GM19239 (cell line): ENCODE results near the gene HUWE1.

Experiments used
- DNase-seq: peaks from one replicate; pipeline ENCODE4 v3.0.0; 2011; ENCODE audit warnings: low spot score; ENCODE audit not compliant: insufficient read length
- FAIRE-seq: peaks from 2 replicates; lab custom pipeline; 2011; peaks lifted over from hg19 to GRCh38; lab: Jason Lieb, UNC

The HUWE1 gene

DNA sequence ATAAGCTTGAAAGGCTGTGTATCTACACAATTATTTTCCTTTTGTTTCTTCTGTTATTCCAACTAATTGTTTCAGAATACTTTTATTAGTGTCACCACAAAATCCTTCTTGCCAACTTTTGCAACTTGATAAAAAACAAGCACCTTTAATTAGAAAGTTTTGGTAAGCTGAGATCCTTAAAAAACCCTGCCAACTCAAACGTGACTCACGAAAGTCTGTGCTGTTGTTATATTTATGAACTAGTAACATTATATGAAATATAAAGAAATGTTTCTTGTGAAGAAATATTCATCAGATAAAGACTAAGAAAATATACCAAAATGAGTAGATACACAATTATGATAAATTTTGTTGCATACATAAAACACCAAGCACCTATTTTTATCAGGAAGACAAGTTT is 49.0 kb downstream of the HUWE1 start:
- no peak for DNase-seq
- no peak for FAIRE-seq

DNA sequence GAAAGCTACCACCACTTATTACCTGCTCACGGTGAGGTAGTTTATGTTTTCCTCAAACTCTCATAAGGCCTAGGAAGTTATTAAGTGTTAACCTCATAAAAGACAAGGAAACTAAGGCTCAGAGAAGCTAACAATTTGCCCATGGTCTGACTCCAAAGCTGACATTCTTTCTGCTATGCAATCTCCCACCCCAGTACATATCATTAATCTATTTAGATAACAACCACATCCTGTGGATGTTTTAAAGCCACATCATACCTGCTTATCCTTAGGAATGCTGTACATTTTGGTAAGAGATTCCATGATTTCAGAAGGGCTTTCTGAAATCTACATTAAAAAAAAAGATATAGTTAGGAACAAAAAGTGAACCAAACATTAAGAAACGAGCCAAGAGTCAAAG is 55.4 kb downstream of the HUWE1 start:
- no peak for DNase-seq
- no peak for FAIRE-seq

DNA sequence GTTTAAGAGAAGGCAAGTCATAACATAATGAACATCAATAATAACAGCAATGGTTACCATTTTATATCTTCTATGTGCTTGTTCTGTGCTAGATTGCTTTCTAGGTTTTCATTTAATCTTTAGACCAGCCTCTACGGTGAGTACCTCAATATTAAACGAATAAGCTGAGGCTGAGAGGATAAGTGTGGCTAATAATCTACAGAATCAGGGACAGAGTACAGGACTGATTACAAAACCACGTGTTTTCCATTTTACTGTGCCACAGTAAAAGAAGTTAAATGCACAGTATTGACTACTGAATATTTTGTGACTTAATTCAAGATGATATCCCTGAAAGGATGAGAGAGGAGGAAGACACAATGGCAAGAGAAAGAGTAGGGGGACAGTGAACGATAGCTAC is 56.3 kb downstream of the HUWE1 start:
- DNase-seq (no peak), FAIRE-seq (peak; percentile 37)

DNA sequence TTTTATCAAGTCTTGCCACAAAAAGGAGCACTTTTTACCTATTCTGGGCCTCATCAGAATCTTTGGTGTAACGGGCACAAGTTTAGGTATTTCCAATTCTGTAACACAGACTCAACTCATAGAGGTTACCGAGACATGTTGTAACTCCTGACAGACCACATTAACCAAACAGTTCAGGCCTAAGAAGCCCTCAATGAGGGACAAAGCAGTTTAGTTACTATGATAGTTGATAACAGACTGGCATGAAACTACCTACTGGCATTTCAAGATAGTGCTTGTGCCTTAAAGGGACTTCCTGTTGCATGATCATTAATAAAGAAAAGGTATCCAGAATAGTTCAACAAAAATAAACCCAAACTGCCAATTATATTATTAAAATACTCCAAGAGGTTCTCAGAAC is 64.1 kb downstream of the HUWE1 start:
- FAIRE-seq (no peak), DNase-seq (no peak)

DNA sequence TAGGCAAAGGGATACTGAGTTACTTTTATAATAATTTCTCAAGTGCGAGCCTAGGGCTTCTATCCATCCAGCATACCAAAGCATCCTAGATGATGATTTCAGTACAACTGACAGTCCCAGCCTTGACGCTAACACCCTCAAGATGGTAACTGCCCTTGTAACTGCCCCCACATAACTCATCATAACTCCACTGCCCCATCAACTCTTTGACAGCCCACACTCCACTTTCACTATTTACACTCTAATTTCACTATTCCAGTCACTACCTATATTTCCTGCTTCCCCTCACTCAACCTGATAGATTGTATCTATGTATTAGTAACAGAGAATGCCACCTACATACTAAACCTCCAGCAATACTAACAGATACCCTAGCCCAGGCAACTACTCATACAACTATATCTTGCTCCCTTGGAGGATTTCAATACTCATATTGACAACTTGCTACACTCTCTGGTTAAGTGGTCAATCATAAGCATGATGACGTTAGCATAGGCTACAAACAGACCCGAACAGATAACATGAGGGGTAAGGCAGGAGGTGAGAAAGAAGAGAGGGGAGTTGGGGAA is 65.0 kb downstream of the HUWE1 start:
- no peak for DNase-seq
- no peak for FAIRE-seq

DNA sequence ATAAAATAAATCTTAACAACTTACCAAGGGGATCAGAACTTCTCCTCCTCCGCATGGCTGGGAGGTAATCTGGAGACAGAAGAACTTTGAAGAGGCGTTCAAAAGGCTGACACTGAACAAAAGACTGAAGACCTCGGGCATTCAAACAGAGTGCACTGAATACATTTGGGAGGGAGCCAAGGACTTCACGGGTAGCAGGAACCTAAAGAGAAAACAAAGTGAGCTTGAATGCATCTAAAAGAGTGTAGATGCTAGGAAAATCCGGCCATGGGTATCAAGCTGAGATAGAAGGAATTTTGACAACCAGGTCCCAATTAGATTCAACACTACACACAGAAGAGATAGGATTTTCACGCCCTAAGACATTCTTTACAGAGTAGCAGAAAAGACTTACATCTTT is 69.6 kb downstream of the HUWE1 start:
- no peak for DNase-seq
- no peak for FAIRE-seq

DNA sequence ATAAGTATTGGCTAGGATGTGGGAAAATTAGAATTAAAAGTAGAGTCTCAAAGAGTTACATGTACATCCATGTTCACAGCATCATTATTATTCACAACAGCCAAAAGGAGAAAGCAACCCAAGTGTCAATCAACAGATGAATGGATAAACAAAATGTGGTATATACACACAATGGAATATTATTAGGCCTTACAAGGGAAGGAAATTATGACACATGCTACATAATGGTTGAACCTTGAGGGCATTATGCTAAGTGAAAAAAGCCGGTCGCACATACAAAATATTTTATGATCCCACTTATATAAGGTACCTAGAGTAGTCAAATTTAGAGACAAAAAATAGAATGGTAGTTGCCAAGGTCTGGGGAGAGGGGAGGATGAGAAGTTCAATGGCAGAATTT is 80.1 kb downstream of the HUWE1 start:
- no peak for FAIRE-seq

DNA sequence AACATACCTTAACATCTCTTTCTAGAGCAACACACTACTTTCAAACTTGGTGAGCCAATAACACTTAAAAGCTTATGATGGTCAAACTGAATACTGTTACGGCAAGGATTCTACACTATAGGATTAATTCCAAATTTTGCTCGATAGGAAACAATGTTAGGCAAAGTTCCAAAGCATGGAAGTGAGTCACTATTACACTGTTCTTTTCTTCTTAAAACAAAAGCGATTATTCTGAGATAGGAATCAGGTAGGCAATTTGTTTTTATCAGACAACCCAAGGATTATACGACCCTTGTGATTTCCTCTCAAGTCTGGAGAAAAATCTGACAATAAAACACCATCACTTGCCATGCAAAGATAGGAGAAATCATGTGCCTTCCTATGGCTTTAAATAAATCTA is 81.5 kb downstream of the HUWE1 start:
- no peak for DNase-seq
- FAIRE-seq = no peak

More for the DNA sequence above, 80.1 kb downstream of the HUWE1 start:
- DNase-seq = no peak

DNA sequence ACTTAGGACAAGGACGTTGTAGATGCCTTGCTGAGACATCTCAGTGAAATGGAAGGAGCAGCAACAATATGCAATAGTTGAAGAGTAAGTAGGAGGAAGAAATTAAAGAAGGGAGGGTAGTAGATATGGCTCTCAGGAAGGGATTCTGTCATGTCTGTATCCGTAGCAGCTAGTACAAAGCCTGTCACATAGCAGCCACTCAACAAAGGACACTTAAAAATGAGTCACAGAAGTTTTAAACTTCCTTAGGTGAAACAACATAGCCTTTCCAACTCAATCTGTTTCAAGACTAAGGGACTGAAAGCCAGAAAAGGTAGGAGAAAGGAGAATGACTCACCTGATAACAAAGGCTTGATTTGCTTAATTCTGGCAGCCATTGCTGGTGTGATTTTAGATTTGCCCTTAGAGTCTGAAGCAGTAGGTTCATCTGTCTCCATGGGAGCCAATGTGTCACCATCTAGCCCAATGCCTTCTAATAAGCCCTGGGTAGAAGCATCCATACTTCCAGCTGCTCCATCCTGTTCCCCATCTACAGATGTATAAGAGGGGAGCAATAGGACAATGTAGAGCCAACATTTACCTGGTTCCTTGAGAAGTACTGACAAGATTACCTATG is 86.6 kb downstream of the HUWE1 start:
- FAIRE-seq (peak; percentile 60), DNase-seq (no peak)

DNA sequence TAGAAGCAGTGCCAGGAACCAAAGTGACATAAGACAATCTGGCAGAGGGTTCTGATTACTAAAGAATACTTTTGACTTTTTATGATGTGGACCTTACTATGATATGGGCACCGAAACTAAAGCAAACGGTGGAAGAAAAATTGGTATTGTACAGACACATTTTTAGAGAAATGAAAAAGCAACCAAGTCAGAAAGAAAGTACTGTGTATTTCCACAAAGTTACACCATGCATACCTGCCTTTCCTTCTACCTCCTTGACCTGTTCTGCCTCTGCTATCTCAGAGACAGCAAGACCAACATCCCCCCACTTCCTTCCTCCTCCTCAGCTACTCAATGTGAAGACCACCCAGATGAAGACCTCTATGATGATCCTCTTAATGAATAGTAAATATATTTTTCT is 88.3 kb downstream of the HUWE1 start:
- FAIRE-seq (no peak), DNase-seq (no peak)

DNA sequence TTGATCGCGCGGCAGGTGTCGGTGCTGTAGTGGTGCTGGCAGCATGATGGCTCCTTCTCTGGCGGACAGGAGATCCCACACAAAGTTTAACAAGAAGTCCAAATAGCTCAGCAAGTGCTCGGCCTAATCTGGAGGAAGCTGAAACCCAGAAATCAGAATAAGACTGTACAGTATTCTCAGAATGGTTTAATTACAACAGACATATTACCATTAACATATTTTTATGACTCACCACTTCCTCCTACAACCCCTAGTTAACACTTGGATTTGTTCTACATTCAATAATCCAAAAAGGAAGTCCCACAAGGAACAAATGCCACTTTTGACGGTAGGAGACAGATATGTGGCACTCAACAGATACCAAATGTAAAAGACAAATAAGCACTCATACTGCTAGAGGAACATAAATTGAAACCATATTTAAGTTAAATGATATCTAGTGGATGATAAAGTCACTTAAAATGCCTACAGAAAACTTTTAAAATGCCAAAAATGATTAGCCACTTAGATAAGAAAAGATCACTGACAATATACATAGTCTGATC is 91.2 kb downstream of the HUWE1 start:
- FAIRE-seq (no peak), DNase-seq (no peak)

DNA sequence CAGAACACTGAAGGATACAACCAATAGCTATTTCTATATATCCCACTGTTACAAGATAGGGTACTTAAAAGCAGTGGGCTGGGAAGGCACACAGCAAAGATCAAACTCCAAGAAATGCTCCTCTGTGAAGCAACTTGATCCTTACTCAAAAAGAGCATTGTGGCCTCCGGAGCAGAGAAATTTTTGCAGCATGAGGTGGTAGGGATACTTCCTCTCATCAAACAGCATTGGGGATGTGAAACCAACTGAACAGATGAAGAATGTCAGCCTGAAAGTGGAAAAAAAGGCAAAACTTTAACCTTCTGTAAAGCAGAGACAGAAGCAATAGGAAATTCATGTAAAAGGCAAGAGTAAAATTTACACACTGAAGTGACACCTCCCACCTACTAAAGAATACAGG is 92.2 kb downstream of the HUWE1 start:
- no peak for DNase-seq
- no peak for FAIRE-seq

DNA sequence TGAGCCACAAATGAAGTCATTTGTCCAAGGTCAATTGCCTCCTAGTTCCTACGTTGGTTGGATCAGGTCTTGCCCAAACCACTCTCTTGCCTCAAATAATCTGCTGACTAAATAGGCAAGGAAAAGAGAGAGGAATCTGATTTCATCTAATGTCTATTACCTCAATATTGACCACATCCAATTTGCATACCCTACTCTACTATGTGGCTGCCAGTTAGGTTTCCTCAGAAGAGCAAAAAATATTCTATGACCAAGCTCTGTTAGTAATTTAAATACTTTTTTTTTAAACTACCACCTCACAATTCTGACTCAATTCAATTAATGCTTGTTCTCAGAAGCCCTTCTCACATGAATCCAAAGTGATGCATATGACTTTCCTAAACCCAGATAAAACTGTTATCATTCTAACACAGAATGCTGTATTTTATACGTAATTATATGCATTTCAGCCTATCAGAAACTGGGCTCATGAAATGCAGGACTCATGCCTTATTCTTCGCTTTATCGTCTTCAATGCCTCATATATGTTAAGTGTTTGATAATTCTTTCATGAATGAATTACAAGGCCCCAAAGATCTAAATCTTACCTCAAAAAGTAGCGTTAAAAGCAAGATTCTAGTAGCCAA is 98.6 kb downstream of the HUWE1 start:
- FAIRE-seq (no peak), DNase-seq (no peak)

DNA sequence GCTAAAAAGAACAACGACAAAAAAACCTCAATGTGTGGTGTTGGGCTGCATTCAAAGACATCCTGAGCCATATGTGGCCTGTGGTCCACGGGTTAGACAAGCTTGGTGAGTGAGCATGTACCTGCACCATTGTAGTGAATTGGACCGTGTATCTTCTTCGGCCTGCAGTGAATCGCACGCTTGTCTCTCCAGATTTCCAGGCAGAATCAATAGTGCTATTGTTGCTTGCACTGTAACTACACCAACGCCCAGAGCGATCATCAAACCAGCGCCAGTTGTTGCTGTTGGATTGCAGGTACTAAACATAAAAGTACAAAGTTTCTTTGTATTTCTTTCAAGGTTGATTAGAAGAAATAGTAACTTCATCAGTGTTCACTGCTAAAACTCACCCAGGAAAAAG is 101.6 kb downstream of the HUWE1 start:
- FAIRE-seq (no peak), DNase-seq (no peak)

DNA sequence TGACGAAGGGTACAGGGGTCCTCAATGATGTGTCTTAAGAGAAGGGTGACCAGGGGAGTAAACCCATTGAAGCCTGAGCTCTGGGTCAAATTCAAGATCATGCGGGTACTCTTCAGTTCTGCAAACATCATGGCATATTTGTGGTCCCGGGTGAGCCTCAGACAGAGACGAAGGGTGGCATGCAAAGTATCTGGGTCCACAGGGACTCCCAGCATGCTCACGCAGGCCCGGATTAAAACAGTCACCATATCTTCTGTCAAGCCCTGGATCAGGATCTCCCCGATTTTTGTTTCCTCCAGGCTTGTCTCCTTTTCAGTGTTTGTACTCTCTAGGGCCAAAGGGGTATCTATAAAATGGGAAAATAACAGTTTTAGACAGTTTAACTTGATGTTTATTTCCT is 102.9 kb downstream of the HUWE1 start:
- no peak for FAIRE-seq

DNA sequence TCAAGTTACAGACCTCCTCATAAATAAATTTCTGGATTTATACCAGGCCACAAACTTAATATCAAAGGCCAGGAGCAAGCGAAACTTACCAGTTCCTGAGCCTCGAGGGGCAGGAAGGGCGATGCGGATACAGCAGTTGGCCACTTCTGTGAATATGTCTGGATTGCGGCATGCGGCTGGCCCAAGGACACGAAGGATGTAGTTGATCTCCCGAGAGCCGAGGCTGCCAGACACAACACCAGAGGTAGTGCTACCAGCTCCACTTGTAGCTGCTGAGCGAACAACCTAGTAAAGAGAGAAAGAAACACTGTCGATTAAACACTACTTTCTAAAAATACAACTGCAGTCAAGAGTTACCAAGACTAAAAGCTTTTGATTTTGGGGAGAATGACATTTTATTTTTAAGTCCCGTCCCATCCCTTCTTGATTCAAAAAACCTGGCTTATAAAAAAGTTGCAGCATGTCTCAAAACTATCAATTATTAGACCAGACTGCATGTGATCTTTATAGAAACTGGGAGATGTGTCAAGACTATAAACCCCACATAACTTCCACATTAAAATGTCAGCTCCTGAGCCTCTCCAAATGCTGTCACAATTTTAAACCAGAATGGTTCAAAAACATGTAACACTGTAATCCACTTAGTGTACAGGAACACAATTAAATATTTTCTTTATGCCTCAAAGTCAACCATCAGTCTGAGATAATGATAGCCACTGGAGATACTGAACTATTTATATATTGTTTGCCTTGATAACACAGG is 105.6 kb downstream of the HUWE1 start:
- no peak for FAIRE-seq

More for the DNA sequence above, 102.9 kb downstream of the HUWE1 start:
- DNase-seq = no peak

DNA sequence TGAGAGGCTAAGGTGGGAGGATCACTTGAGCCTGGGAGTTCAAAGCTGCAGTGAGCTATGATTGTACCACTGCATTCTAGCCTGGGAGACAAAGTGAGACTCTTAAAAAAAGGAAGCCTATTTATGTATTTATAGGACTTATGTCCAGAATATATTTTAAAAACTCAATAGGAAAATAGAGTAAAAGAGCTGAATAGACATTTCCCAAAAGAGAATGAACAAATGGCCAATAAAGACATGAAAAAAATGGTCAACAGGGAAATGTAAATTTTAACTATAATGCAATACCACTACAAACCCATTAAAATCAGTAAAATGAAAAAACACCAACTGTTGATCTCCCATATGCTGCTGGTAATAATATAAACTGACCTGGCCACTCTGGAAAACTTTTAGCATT is 115.0 kb downstream of the HUWE1 start:
- FAIRE-seq (no peak), DNase-seq (no peak)

More for the DNA sequence above, 105.6 kb downstream of the HUWE1 start:
- DNase-seq = no peak

DNA sequence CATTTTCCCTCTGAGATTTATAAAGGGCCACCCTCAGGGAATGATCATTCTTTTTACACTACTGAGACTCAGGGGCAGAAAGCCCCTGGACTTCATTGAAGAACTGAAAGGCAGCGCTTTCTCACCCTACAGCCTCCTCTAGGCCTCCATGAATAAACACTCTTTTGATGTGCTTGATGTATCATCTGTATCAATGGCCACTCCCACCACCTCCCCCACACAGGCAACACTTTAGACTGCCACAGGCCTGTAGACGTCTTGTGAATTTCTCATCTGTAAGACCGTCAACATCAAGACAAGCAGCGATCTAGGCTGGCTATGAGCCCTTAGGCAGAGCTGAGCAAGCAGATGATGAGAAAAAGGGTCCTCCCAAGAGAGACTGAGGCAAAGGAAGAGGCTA is 123.2 kb downstream of the HUWE1 start:
- FAIRE-seq = no peak
- DNase-seq = no peak

DNA sequence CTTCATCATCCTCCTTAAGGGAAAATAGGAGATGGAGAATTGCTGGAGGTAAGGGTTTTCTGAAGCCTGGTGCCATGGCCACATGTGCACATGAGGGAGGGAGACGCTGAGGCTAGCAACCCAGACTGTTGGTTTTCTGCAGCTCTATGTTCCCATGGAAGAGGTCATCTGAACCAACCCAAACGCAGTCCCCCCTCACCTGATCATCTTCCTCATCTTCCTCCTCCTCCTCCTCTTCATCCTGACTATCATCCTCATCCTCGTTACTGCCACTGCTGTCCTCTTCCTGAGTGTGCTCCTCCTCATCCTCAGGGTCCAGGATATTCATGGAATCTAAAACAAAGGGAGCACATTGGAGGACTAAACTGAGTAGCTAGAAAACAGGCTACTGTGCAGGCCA is 124.6 kb downstream of the HUWE1 start:
- FAIRE-seq (no peak), DNase-seq (no peak)

DNA sequence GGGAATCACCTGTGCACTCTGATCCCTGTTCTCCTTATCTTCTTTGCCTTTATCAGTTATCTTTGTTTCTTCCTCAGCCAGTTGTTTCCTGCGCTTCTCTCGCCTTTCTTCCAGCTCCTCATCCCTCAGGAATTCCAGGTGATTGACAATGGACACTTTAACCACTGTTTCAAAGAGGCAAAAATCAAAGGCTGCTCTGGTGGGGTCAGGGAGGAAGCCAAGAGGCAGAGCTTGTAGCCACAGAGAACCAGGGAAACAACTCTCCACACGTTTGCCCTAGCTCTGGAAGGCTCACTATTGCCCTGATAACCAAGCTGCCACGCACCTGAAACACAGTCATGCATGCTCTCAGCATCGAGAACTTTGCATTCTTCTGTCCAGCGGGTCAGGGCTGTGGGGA is 127.9 kb downstream of the HUWE1 start:
- no peak for FAIRE-seq
- no peak for DNase-seq

DNA sequence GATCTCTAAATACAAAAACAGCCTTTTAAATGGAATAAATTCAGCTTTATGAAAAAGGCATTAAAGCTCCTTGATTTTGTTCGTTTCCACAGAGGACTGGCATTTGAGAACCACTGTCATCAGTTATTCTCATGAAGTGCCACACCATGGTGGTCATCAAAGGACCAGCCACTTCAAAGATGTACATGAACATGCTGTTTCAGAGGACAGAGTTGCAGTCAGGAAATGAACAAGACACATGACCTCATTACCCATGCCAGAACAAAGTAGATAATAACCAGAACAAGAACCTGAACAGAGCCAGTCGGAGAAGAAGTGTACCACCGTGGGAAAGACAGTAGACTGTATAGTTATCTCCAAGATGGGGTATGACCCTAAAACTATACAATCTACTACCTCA is 129.7 kb downstream of the HUWE1 start:
- no peak for DNase-seq
- FAIRE-seq = no peak
